Activated CD4-positive, CD25-positive, alpha-beta regulatory T cell treated with anti-CD3 and anti-CD28 coated beads, Interleukin-2, amount 50 U/mL, for 72 hours (primary cell): Measurements from ENCODE around the gene ITPK1.
A peak's percentile ranks its signal among the peaks of the same experiment; 100 is the strongest.
"Not testable (repeated sequence)": the region's sequence is repeated elsewhere in the genome, so short reads cannot be mapped to it uniquely, and the experiment has no call there.

ENCODE experiments used
- DNase-seq: peaks from one replicate; pipeline ENCODE4 v3.0.0; 2021

The ITPK1 gene

GRCh38 chr14:93128725-93129459 is 13.2 kb upstream of the ITPK1 start:
- no peak for DNase-seq

- DNase-seq = no peak
Measured at GRCh38 chr14:93126111-93126510, 10.4 kb upstream of the ITPK1 start.

GRCh38 chr14:93122826-93123225 is 7.1 kb upstream of the ITPK1 start:
- DNase-seq = no peak

- no peak for DNase-seq
Measured at GRCh38 chr14:93121030-93121834, 5.5 kb upstream of the ITPK1 start.

GRCh38 chr14:93120517-93120916 is 4.8 kb upstream of the ITPK1 start:
- no peak for DNase-seq

- DNase-seq = no peak
Measured at GRCh38 chr14:93116676-93117200, 1.0 kb upstream of the ITPK1 start.

- DNase-seq = peak; percentile 89
Measured at GRCh38 chr14:93115069-93115820, 480 bp downstream of the ITPK1 start.

- DNase-seq = peak; percentile 38
Measured at GRCh38 chr14:93114713-93115068, 1.0 kb downstream of the ITPK1 start.

GRCh38 chr14:93114068-93114710 is 1.5 kb downstream of the ITPK1 start:
- peak; percentile 34 for DNase-seq

GRCh38 chr14:93113678-93114067 is 2.1 kb downstream of the ITPK1 start:
- no peak for DNase-seq

- peak; percentile 79 for DNase-seq
Measured at GRCh38 chr14:93112891-93113677, 2.6 kb downstream of the ITPK1 start.

- not testable (repeated sequence) for DNase-seq
Measured at GRCh38 chr14:93111541-93111940, 4.2 kb downstream of the ITPK1 start.

- DNase-seq = no peak
Measured at GRCh38 chr14:93110856-93111419, 4.8 kb downstream of the ITPK1 start.

- DNase-seq = no peak
Measured at GRCh38 chr14:93109572-93110481, 5.9 kb downstream of the ITPK1 start.

GRCh38 chr14:93108105-93108504 is 7.6 kb downstream of the ITPK1 start:
- DNase-seq = no peak

- no peak for DNase-seq
Measured at GRCh38 chr14:93107453-93107852, 8.3 kb downstream of the ITPK1 start.

- no peak for DNase-seq
Measured at GRCh38 chr14:93106541-93107156, 9.1 kb downstream of the ITPK1 start.

- DNase-seq = not testable (repeated sequence)
Measured at GRCh38 chr14:93105856-93106255, 9.9 kb downstream of the ITPK1 start.

GRCh38 chr14:93105362-93105761 is 10.4 kb downstream of the ITPK1 start:
- no peak for DNase-seq

- DNase-seq = no peak
Measured at GRCh38 chr14:93104961-93105360, 10.8 kb downstream of the ITPK1 start.
